Thyroid gland (tissue), 4 donors: ENCODE data around the gene NDUFV1.
A peak's percentile ranks its signal among the peaks of the same experiment; 100 is the strongest.

Source experiments
- CTCF ChIP-seq, 6 experiments: fragments of 200-600 bp in 3 of 6; fragments of 450-650 bp in 3 of 6; sonication (generic) in 3 of 6; IDR thresholded peaks; one replicate each; pipeline ENCODE4 v1.5.1; 2016 to 2019; ENCODE audit warnings: antibody characterized with exemption in 6 of 6, mild to moderate bottlenecking in 2 of 6, inconsistent platforms in 1 of 6, moderate library complexity in 1 of 6
- POLR2A ChIP-seq, 2 donors: fragments of 450-650 bp; IDR thresholded peaks; one replicate each; pipeline ENCODE4 v1.6.1; 2017; ENCODE audit warnings: antibody characterized with exemption in 2 of 2, mild to moderate bottlenecking in 2 of 2, moderate library complexity in 1 of 2

GRCh38 chr11:67584205-67584880 is 22.4 kb upstream of the NDUFV1 start:
- TF ChIP-seq CTCF (IDR thresholded peaks at IDR 0.05) (no peak), POLR2A (IDR thresholded peaks at IDR 0.05) (peak; percentile 3 to 6)
